ENCODE measurements around the gene COQ4. TPM values are rescaled to one million over a fixed set of nuclear protein-coding genes. Genes with fewer than 3 reads are reported as not detected.

COQ4 gene
- total RNA-seq, 1 donor from 2014 or later: 46.3 TPM

- H3K4me3 ChIP-seq (ENCODE audit: low read depth, low read length): no peak overlapping the region
- H3K27me3 ChIP-seq (ENCODE audit: control insufficient read depth, insufficient read depth, low read length): no peaks in the 10 kb centered on the region
- H3K36me3 ChIP-seq (ENCODE audit: control insufficient read depth, insufficient read depth, low read length): peaks cover 3% of the 10 kb centered on the region
- no peak for DNase-seq (ENCODE audit: low read depth)
- TF ChIP-seq, protein P1, sequence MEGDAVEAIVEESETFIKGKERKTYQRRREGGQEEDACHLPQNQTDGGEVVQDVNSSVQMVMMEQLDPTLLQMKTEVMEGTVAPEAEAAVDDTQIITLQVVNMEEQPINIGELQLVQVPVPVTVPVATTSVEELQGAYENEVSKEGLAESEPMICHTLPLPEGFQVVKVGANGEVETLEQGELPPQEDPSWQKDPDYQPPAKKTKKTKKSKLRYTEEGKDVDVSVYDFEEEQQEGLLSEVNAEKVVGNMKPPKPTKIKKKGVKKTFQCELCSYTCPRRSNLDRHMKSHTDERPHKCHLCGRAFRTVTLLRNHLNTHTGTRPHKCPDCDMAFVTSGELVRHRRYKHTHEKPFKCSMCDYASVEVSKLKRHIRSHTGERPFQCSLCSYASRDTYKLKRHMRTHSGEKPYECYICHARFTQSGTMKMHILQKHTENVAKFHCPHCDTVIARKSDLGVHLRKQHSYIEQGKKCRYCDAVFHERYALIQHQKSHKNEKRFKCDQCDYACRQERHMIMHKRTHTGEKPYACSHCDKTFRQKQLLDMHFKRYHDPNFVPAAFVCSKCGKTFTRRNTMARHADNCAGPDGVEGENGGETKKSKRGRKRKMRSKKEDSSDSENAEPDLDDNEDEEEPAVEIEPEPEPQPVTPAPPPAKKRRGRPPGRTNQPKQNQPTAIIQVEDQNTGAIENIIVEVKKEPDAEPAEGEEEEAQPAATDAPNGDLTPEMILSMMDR (IDR thresholded peaks at IDR 0.05; ENCODE audit: insufficient read depth, low read length, poor library complexity, severe bottlenecking): no peak
Observed at GRCh38 chr9:128314697-128315096, 7.9 kb upstream of the COQ4 start.

- TF ChIP-seq, protein P1 (IDR thresholded peaks at IDR 0.05; ENCODE audit: insufficient read depth, low read length, poor library complexity, severe bottlenecking): no peak
- Histone ChIP-seq H3K4me3 (ENCODE audit: low read depth, low read length) (no peak overlapping the region), H3K36me3 (ENCODE audit: control insufficient read depth, insufficient read depth, low read length) (no peaks in the 10 kb centered on the region), H3K27me3 (ENCODE audit: control insufficient read depth, insufficient read depth, low read length) (no peaks in the 10 kb centered on the region)
- DNase-seq (ENCODE audit: low read depth): no peak
Observed at GRCh38 chr9:128316421-128316820, 6.2 kb upstream of the COQ4 start.

- TF ChIP-seq, protein P1 (IDR thresholded peaks at IDR 0.05; ENCODE audit: insufficient read depth, low read length, poor library complexity, severe bottlenecking): no peak
- Histone ChIP-seq H3K27me3 (ENCODE audit: control insufficient read depth, insufficient read depth, low read length) (no peaks in the 10 kb centered on the region), H3K36me3 (ENCODE audit: control insufficient read depth, insufficient read depth, low read length) (no peaks in the 10 kb centered on the region), H3K4me3 (ENCODE audit: low read depth, low read length) (no peak overlapping the region)
- DNase-seq (ENCODE audit: low read depth): no peak
Observed at GRCh38 chr9:128317629-128318028, 5.0 kb upstream of the COQ4 start.

DNA sequence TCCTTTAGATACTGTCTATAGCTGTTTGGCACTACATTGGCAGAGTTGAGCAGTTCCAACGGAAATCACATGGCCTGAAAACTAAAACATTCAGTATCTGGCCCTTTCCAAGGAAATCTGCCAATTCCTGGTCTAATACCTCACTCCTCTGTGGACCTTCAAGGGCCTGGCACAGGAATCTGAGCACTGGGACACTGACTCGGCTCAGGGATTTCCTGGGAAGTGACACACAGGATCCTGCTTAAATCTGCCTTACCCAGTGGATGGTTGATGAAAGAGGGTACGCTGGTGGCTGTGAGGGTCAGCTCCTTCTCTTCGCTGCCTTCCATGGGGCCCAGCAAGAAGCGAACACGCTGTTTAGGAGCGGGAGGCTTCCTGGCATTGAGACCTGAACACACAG is 1.3 kb upstream of the COQ4 start:
- Histone ChIP-seq H3K4me3 (ENCODE audit: low read depth, low read length) (peak overlapping the region; percentile 85), H3K27me3 (ENCODE audit: control insufficient read depth, insufficient read depth, low read length) (no peaks in the 10 kb centered on the region), H3K36me3 (ENCODE audit: control insufficient read depth, insufficient read depth, low read length) (no peaks in the 10 kb centered on the region)
- TF ChIP-seq, protein P1 (IDR thresholded peaks at IDR 0.05; ENCODE audit: insufficient read depth, low read length, poor library complexity, severe bottlenecking): no peak
- no peak for DNase-seq (ENCODE audit: low read depth)

DNA sequence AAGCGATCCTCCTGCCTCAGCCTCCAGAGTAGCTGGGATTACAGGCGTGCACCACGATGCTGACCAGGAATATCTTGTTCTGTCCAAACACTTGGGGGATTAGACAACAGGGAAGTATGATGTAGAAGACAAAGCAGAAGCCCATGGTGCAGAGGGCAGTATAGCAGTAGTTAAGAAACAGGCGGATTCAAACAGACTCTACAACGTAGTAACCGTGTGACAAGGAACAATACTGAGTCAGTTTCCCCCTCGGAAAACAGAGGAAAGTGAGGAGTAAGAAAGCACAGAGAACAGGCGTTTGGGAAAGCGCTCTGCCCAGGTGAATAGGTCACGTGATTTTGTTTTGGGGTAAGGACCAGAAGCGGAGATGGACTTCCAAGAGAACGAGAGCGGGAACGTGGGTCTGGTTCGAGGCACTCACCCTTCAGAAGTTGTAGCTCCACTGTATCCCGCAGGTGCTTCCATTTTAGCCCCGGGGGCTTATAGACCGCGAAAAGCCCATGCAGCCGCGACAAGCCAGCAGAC is 698 bp upstream of the COQ4 start:
- TF ChIP-seq, protein P1 (IDR thresholded peaks at IDR 0.05; ENCODE audit: insufficient read depth, low read length, poor library complexity, severe bottlenecking): no peak
- H3K36me3 ChIP-seq (ENCODE audit: control insufficient read depth, insufficient read depth, low read length): no peaks in the 10 kb centered on the region
- H3K4me3 ChIP-seq (ENCODE audit: low read depth, low read length): peak overlapping the region; percentile 85
- no peaks in the 10 kb centered on the region for H3K27me3 ChIP-seq (ENCODE audit: control insufficient read depth, insufficient read depth, low read length)
- DNase-seq (ENCODE audit: low read depth): no peak

DNA sequence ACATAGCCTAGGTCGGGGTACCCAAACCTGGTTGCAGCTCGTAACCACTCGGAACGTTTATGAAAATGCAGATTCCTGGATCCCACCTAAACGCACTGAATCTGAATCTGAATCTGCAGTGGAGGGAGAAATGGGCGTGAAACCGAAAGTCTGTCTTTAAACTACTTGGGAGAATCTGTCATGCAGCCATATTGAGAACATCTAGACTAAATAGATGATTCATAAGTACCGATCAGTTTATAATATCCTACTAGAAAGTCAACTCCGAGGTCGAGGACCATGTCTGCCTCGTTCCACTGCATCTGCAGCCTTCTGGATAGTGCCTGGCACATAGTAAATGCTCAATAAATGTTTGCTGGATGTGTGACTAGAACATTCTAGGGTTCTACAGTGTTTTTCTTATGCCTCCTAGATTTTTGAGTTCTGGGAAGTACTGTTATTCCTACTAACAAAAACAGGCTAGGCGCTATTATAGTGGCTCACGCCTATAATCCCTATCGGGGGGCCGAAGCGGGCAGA is 632 bp downstream of the COQ4 start:
- Histone ChIP-seq H3K4me3 (ENCODE audit: low read depth, low read length) (peak overlapping the region; percentile 85), H3K27me3 (ENCODE audit: control insufficient read depth, insufficient read depth, low read length) (no peaks in the 10 kb centered on the region), H3K36me3 (ENCODE audit: control insufficient read depth, insufficient read depth, low read length) (no peaks in the 10 kb centered on the region)
- no peak for DNase-seq (ENCODE audit: low read depth)
- TF ChIP-seq, protein P1 (IDR thresholded peaks at IDR 0.05; ENCODE audit: insufficient read depth, low read length, poor library complexity, severe bottlenecking): no peak

Data from kidney epithelial cell (primary cell).